Neural crest cell (in vitro differentiated cells): ENCODE data around the gene FHIT. TPM values are rescaled to one million over a fixed set of nuclear protein-coding genes. Genes with fewer than 3 reads are reported as not detected.

Experiments
- DNase-seq: peaks from one replicate; pipeline ENCODE4 v3.0.0; 2021; ENCODE audit warnings: low read depth, mixed read lengths, low spot score
- H3K27ac Mint-ChIP-seq: one replicate; pipeline ENCODE4 v1.8.0; 2021; ENCODE audit warnings: mild to moderate bottlenecking, mixed read lengths; ENCODE audit not compliant: unreplicated experiment
- H3K27me3 Mint-ChIP-seq: 2 replicates; pipeline ENCODE4 v1.8.0; 2021; ENCODE audit warnings: low read depth, mild to moderate bottlenecking, mixed read lengths
- H3K36me3 Mint-ChIP-seq: 2 replicates; pipeline ENCODE4 v1.8.0; 2021; ENCODE audit warnings: low read depth, mild to moderate bottlenecking, mixed read lengths
- H3K4me1 Mint-ChIP-seq: 2 replicates; pipeline ENCODE4 v1.8.0; 2021; ENCODE audit warnings: mixed read lengths
- H3K4me3 Mint-ChIP-seq: one replicate; pipeline ENCODE4 v1.8.0; 2021; ENCODE audit warnings: mild to moderate bottlenecking, mixed read lengths
- H3K9me3 Mint-ChIP-seq: 2 replicates; pipeline ENCODE4 v1.8.0; 2021; ENCODE audit warnings: mixed read lengths
- CTCF ChIP-seq: fragments of 200-600 bp; sonication (generic); conservative IDR thresholded peaks from 2 replicates; pipeline ENCODE4 v1.5.0; 2021; ENCODE audit warnings: antibody characterized with exemption, mild to moderate bottlenecking
- total RNA-seq: library from RNA; stranded (reverse); gene quantifications from 2 replicates; pipeline ENCODE4 v1.2.1, GENCODE V29; 2021

The FHIT gene
- total RNA-seq, 1 donor from 2014 or later, result 5.2 TPM

- peaks cover 13% of the 10 kb centered on the region for H3K9me3 Mint-ChIP-seq
Observed at GRCh38 chr3:60081381-60082095, 1169.7 kb downstream of the FHIT start.

GRCh38 chr3:60080648-60081047 lies 1170.6 kb downstream of the FHIT start:
- Mint-ChIP-seq H3K27me3 (no peaks in the 10 kb centered on the region), H3K9me3 (peaks cover 10% of the 10 kb centered on the region), H3K4me1 (peaks cover 14% of the 10 kb centered on the region), H3K36me3 (no peaks in the 10 kb centered on the region), H3K4me3 (no peak overlapping the region), H3K27ac (no peak overlapping the region)
- DNase-seq, result no peak
- no peak for TF ChIP-seq CTCF

More at GRCh38 chr3:60081381-60082095, 1169.7 kb downstream of the FHIT start:
- no peaks in the 10 kb centered on the region for H3K27me3 Mint-ChIP-seq
- H3K4me1 Mint-ChIP-seq, result peaks cover 14% of the 10 kb centered on the region
- no peak for TF ChIP-seq CTCF
- no peak overlapping the region for H3K27ac Mint-ChIP-seq
- DNase-seq, result no peak
- no peaks in the 10 kb centered on the region for H3K36me3 Mint-ChIP-seq
- H3K4me3 Mint-ChIP-seq, result no peak overlapping the region

- Mint-ChIP-seq H3K27ac (no peak overlapping the region), H3K4me3 (no peak overlapping the region), H3K4me1 (peaks cover 14% of the 10 kb centered on the region), H3K9me3 (peaks cover 8% of the 10 kb centered on the region), H3K36me3 (no peaks in the 10 kb centered on the region), H3K27me3 (no peaks in the 10 kb centered on the region)
- DNase-seq, result no peak
- no peak for TF ChIP-seq CTCF
Observed at GRCh38 chr3:60079076-60079475, 1172.2 kb downstream of the FHIT start.

GRCh38 chr3:60076331-60076730 lies 1174.9 kb downstream of the FHIT start:
- H3K4me3 Mint-ChIP-seq, result no peak overlapping the region

GRCh38 chr3:60073942-60074341 lies 1177.3 kb downstream of the FHIT start:
- Mint-ChIP-seq H3K4me1 (peaks cover 2% of the 10 kb centered on the region), H3K36me3 (no peaks in the 10 kb centered on the region), H3K27me3 (no peaks in the 10 kb centered on the region), H3K27ac (no peak overlapping the region), H3K9me3 (peaks cover 2% of the 10 kb centered on the region), H3K4me3 (no peak overlapping the region)
- no peak for TF ChIP-seq CTCF
- DNase-seq, result no peak

More at GRCh38 chr3:60076331-60076730, 1174.9 kb downstream of the FHIT start:
- Mint-ChIP-seq H3K27me3 (no peaks in the 10 kb centered on the region), H3K27ac (no peak overlapping the region), H3K36me3 (no peaks in the 10 kb centered on the region), H3K9me3 (peaks cover 2% of the 10 kb centered on the region), H3K4me1 (peaks cover 14% of the 10 kb centered on the region)
- TF ChIP-seq CTCF, result no peak
- DNase-seq, result no peak
